HFFc6 (cell line): ENCODE results near the gene PRKCSH. TPM values are rescaled to one million over a fixed set of nuclear protein-coding genes. Genes with fewer than 3 reads are reported as not detected.
"Not testable (repeated sequence)": the region's sequence is repeated elsewhere in the genome, so short reads cannot be mapped to it uniquely, and the experiment has no call there.

ENCODE experiments used
- DNase-seq: peaks from one replicate; pipeline ENCODE4 v3.0.0-alpha.2; 2018
- H3K27ac Mint-ChIP-seq: 2 replicates; pipeline ENCODE4 v1.8.0; 2020; ENCODE audit warnings: mild to moderate bottlenecking, mixed read lengths
- H3K27me3 Mint-ChIP-seq: 2 replicates; pipeline ENCODE4 v1.8.0; 2021; ENCODE audit warnings: mild to moderate bottlenecking, moderate library complexity, mixed read lengths; ENCODE audit not compliant: insufficient read depth
- H3K36me3 Mint-ChIP-seq: 2 replicates; pipeline ENCODE4 v1.8.0; 2021; ENCODE audit warnings: low read depth, mixed read lengths
- H3K4me1 Mint-ChIP-seq: 2 replicates; pipeline ENCODE4 v1.8.0; 2020; ENCODE audit warnings: low read depth, mixed read lengths
- H3K4me3 Mint-ChIP-seq: 2 replicates; pipeline ENCODE4 v1.8.0; 2020; ENCODE audit warnings: mild to moderate bottlenecking, moderate library complexity, mixed read lengths
- H3K9me3 Mint-ChIP-seq: 2 replicates; pipeline ENCODE4 v1.8.0; 2020; ENCODE audit warnings: mild to moderate bottlenecking, mixed read lengths
- CTCF ChIP-seq: fragments of 200-600 bp; sonication (generic); IDR thresholded peaks from 2 replicates; pipeline ENCODE4 v1.5.0; 2021; ENCODE audit warnings: antibody characterized with exemption, mild to moderate bottlenecking
- total RNA-seq, 6 experiments: library from RNA; stranded (reverse); fragmentation: NEBNext Ultra II Directional; extraction: Animal tissue kit (Norgen Biotek cat#: 25700); gene quantifications; 2 replicates in 1 of 6; 3 replicates in 5 of 6; pipeline ENCODE4 v1.2.3, GENCODE V29; 2021

PRKCSH gene
- total RNA-seq, 6 experiments from 2014 or later: 367 to 460 (median 388) TPM

GRCh38 chr19:11473725-11474124 lies 38.3 kb downstream of the PRKCSH start:
- Mint-ChIP-seq H3K4me3 (no peak overlapping the region), H3K9me3 (no peaks in the 10 kb centered on the region), H3K27ac (no peak overlapping the region), H3K4me1 (no peaks in the 10 kb centered on the region), H3K36me3 (no peaks in the 10 kb centered on the region), H3K27me3 (peaks cover 7% of the 10 kb centered on the region)
- TF ChIP-seq CTCF: no peak
- no peak for DNase-seq

- not testable (repeated sequence) for H3K4me3 Mint-ChIP-seq, DNase-seq, H3K9me3 Mint-ChIP-seq, H3K4me1 Mint-ChIP-seq, H3K27ac Mint-ChIP-seq, H3K36me3 Mint-ChIP-seq
- peaks cover 12% of the 10 kb centered on the region for H3K27me3 Mint-ChIP-seq
These were observed 39.9 kb downstream of the PRKCSH start for GRCh38 chr19:11475343-11475742.

GRCh38 chr19:11475861-11476260 lies 40.4 kb downstream of the PRKCSH start:
- Mint-ChIP-seq H3K4me3 (no peak overlapping the region), H3K36me3 (no peaks in the 10 kb centered on the region), H3K4me1 (no peaks in the 10 kb centered on the region), H3K27ac (no peak overlapping the region), H3K27me3 (peaks cover 12% of the 10 kb centered on the region), H3K9me3 (no peaks in the 10 kb centered on the region)
- no peak for TF ChIP-seq CTCF
- DNase-seq: no peak

- no peak for DNase-seq
- no peaks in the 10 kb centered on the region for H3K9me3 Mint-ChIP-seq
- H3K27me3 Mint-ChIP-seq: peaks cover 12% of the 10 kb centered on the region
- TF ChIP-seq CTCF: no peak
- no peaks in the 10 kb centered on the region for H3K4me1 Mint-ChIP-seq
- H3K36me3 Mint-ChIP-seq: no peaks in the 10 kb centered on the region
- no peak overlapping the region for H3K27ac Mint-ChIP-seq
- H3K4me3 Mint-ChIP-seq: no peak overlapping the region
These were observed 43.0 kb downstream of the PRKCSH start for GRCh38 chr19:11478167-11479089.

GRCh38 chr19:11479090-11479897 lies 43.9 kb downstream of the PRKCSH start:
- H3K36me3 Mint-ChIP-seq: no peaks in the 10 kb centered on the region
- H3K4me3 Mint-ChIP-seq: no peak overlapping the region
- no peak overlapping the region for H3K27ac Mint-ChIP-seq
- H3K27me3 Mint-ChIP-seq: peaks cover 12% of the 10 kb centered on the region
- no peak for DNase-seq
- H3K9me3 Mint-ChIP-seq: no peaks in the 10 kb centered on the region
- H3K4me1 Mint-ChIP-seq: no peaks in the 10 kb centered on the region
- no peak for TF ChIP-seq CTCF
